Esophagus muscularis mucosa (tissue), 4 donors: ENCODE data around the gene DNAH6.
"Not testable (repeated sequence)": the region's sequence is repeated elsewhere in the genome, so short reads cannot be mapped to it uniquely, and the experiment has no call there.

ENCODE experiments used
- CTCF ChIP-seq, 3 experiments: fragments of 200-600 bp in 2 of 3; fragments of 450-650 bp in 1 of 3; sonication (generic) in 2 of 3; IDR thresholded peaks; one replicate each; pipeline ENCODE4 v1.5.1; 2017 to 2019; ENCODE audit warnings: antibody characterized with exemption in 3 of 3, mild to moderate bottlenecking in 2 of 3, moderate library complexity in 1 of 3
- EP300 ChIP-seq: sonication (generic); formaldehyde crosslinking; IDR thresholded peaks from one replicate; pipeline ENCODE4 v1.6.1; 2017; ENCODE audit warnings: antibody characterized with exemption
- POLR2A ChIP-seq: fragments of 450-650 bp; IDR thresholded peaks from one replicate; pipeline ENCODE4 v1.6.1; 2017; ENCODE audit warnings: antibody characterized with exemption, moderate library complexity, mild to moderate bottlenecking, low read depth
- POLR2AphosphoS5 ChIP-seq, 2 donors: sonication (generic); formaldehyde crosslinking; IDR thresholded peaks; one replicate each; pipeline ENCODE4 v1.6.1; 2017; ENCODE audit warnings: antibody characterized with exemption in 2 of 2

GRCh38 chr2:84773562-84773961, 257.3 kb downstream of the DNAH6 start:
- not testable (repeated sequence) for TF ChIP-seq EP300; CTCF (IDR thresholded peaks at IDR 0.05); POLR2A; POLR2AphosphoS5 (IDR thresholded peaks at IDR 0.05)
